Muscle layer of duodenum (tissue), 2 donors: ENCODE measurements around the gene SRP72.

Experiments used
- H3K27ac ChIP-seq: one replicate; pipeline ENCODE4 v1.7.0; 2013; ENCODE audit warnings: mild to moderate bottlenecking, low read length
- H3K27me3 ChIP-seq: one replicate; pipeline ENCODE4 v1.7.0; 2013; ENCODE audit warnings: low read depth, mild to moderate bottlenecking, control low read depth, low read length
- H3K36me3 ChIP-seq, 2 donors: one replicate each; pipeline ENCODE4 v1.7.0; 2013; ENCODE audit warnings: low read length in 2 of 2, control low read depth in 1 of 2, mild to moderate bottlenecking in 1 of 2; ENCODE audit not compliant: insufficient read depth in 2 of 2, control insufficient read depth in 1 of 2
- H3K4me1 ChIP-seq, 2 donors: one replicate each; pipeline ENCODE4 v1.7.0; 2013; ENCODE audit warnings: low read length in 2 of 2, mild to moderate bottlenecking in 2 of 2, control low read depth in 1 of 2, moderate library complexity in 1 of 2; ENCODE audit not compliant: insufficient read depth in 2 of 2, control insufficient read depth in 1 of 2
- H3K4me3 ChIP-seq, 2 donors: one replicate each; pipeline ENCODE4 v1.7.0; 2013; ENCODE audit warnings: low read length in 2 of 2, low read depth in 1 of 2, mild to moderate bottlenecking in 1 of 2
- H3K9me3 ChIP-seq, 2 donors: one replicate each; pipeline ENCODE4 v1.7.0; 2013; ENCODE audit warnings: low read length in 2 of 2, control low read depth in 1 of 2, mild to moderate bottlenecking in 1 of 2; ENCODE audit not compliant: control insufficient read depth in 1 of 2
- donor health status: healthy.

SRP72 gene

DNA sequence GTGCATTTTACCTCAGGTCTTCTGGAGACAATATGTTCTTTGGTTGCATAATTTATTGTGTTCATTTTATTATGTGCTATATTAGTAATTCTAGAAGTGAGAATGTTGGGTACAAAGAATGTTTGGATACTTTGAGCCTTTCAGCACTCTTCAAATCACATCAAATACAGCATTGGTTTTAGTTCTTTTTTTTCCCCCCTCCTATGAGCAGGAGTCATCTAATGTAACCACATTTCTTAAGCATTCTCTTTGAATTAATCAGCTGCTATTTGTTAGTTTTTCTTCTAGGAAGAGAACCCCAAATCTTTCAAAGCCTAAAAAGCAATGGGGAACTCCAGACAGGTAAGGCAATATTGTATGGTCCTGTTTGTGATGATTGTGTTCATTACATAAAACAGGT is 84.9 kb downstream of the SRP72 start:
- no peaks in the 10 kb centered on the region for H3K9me3 ChIP-seq
- H3K4me3 ChIP-seq: no peak overlapping the region
- H3K36me3 ChIP-seq: no peaks in the 10 kb centered on the region
- no peak overlapping the region for H3K27ac ChIP-seq
- H3K4me1 ChIP-seq: no peaks in the 10 kb centered on the region
- no peaks in the 10 kb centered on the region for H3K27me3 ChIP-seq
